ENCODE data around the gene BRD8.

- TF ChIP-seq CTCF (IDR thresholded peaks at IDR 0.05) (no peak), POLR2A (IDR thresholded peaks at IDR 0.05) (no peak)
Measured at GRCh38 chr5:138160706-138161105, 17.7 kb downstream of the BRD8 start.

Measured in tibial nerve (tissue), 3 donors.